C4-2B (cell line): Measurements from ENCODE around the gene C9orf152.

Source experiments
- ZFX ChIP-seq: fragments of 450-650 bp; IDR thresholded peaks from 2 replicates; pipeline ENCODE4 v1.6.1; 2017
- TF ChIP-seq, protein P1 (sequence below): fragments of 450-650 bp; conservative IDR thresholded peaks from 2 replicates; pipeline ENCODE4 v1.5.1; 2017; ENCODE audit warnings: mild to moderate bottlenecking

DNA sequence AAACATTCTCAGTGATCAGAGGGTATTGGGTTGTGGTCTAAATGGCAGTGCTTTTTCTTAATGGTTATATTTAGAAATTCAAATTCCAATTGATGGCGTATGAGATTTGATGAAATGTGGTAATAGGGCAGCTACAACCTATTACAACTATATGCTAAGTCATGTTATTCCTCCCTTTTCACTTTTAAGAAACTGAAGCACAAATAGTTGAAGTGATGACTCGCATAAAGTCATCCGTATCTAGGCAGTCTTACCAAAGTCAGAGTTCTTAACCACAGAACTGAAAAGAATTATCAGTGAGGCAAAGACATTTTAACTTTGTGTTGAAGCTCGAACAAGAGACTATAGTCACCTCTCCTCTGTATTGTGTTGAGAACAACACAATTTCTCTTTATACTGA, 28.2 kb downstream of the C9orf152 start:
- TF ChIP-seq, protein P1, sequence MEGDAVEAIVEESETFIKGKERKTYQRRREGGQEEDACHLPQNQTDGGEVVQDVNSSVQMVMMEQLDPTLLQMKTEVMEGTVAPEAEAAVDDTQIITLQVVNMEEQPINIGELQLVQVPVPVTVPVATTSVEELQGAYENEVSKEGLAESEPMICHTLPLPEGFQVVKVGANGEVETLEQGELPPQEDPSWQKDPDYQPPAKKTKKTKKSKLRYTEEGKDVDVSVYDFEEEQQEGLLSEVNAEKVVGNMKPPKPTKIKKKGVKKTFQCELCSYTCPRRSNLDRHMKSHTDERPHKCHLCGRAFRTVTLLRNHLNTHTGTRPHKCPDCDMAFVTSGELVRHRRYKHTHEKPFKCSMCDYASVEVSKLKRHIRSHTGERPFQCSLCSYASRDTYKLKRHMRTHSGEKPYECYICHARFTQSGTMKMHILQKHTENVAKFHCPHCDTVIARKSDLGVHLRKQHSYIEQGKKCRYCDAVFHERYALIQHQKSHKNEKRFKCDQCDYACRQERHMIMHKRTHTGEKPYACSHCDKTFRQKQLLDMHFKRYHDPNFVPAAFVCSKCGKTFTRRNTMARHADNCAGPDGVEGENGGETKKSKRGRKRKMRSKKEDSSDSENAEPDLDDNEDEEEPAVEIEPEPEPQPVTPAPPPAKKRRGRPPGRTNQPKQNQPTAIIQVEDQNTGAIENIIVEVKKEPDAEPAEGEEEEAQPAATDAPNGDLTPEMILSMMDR = no peak
- TF ChIP-seq ZFX = no peak
